Duodenal mucosa (tissue), 2 donors: ENCODE data around the gene SOD3.

Source experiments
- H3K27ac ChIP-seq: one replicate; pipeline ENCODE4 v1.7.0; 2013; ENCODE audit warnings: low read depth, low read length
- H3K27me3 ChIP-seq, 2 donors: one replicate each; pipeline ENCODE4 v1.7.0; 2013; ENCODE audit warnings: low read length in 2 of 2, control low read depth in 1 of 2; ENCODE audit not compliant: insufficient read depth in 2 of 2, control insufficient read depth in 1 of 2
- H3K36me3 ChIP-seq, 2 donors: one replicate each; pipeline ENCODE4 v1.7.0; 2013; ENCODE audit warnings: low read length in 2 of 2, control low read depth in 1 of 2; ENCODE audit not compliant: insufficient read depth in 2 of 2, control insufficient read depth in 1 of 2
- H3K4me1 ChIP-seq, 2 donors: one replicate each; pipeline ENCODE4 v1.7.0; 2013; ENCODE audit warnings: low read length in 2 of 2, control low read depth in 1 of 2; ENCODE audit not compliant: insufficient read depth in 2 of 2, control insufficient read depth in 1 of 2
- H3K4me3 ChIP-seq, 2 donors: one replicate each; pipeline ENCODE4 v1.7.0; 2013; ENCODE audit warnings: low read length in 2 of 2, low read depth in 1 of 2
- H3K9ac ChIP-seq, 2 donors: one replicate each; pipeline ENCODE4 v1.7.0; 2013; ENCODE audit warnings: low read length in 2 of 2, low read depth in 1 of 2
- H3K9me3 ChIP-seq, 2 donors: one replicate each; pipeline ENCODE4 v1.7.0; 2013; ENCODE audit warnings: low read length in 2 of 2, control low read depth in 1 of 2; ENCODE audit not compliant: control insufficient read depth in 1 of 2

The SOD3 gene

GRCh38 chr4:24794916-24795665 lies at the start of gene SOD3:
TSS of gene SOD3 (plus strand) at chr4:24795573. CDS start at chr4:24799522, 3,949 bp downstream.
- peak within 1 kb of the TSS; percentile 41 for H3K27ac ChIP-seq
- H3K36me3 ChIP-seq: no peaks in the 10 kb centered on the region
- H3K4me3 ChIP-seq: peak within 1 kb of the TSS; percentile 18 to 41
- peaks cover 0 to 5% of the 10 kb centered on the region in 2 donors for H3K4me1 ChIP-seq
- peaks cover 14 to 19% of the 10 kb centered on the region in 2 donors for H3K27me3 ChIP-seq
- H3K9ac ChIP-seq: peak within 1 kb of the TSS in 1 of 2 donors; percentile 13
- no peaks in the 10 kb centered on the region for H3K9me3 ChIP-seq

GRCh38 chr4:24747234-24747975 lies 48.0 kb upstream of the SOD3 start:
- no peaks in the 10 kb centered on the region for H3K36me3 ChIP-seq
- no peaks in the 10 kb centered on the region for H3K4me1 ChIP-seq
- no peak overlapping the region for H3K4me3 ChIP-seq
- H3K27me3 ChIP-seq: no peaks in the 10 kb centered on the region
- H3K27ac ChIP-seq: no peak overlapping the region
- no peaks in the 10 kb centered on the region for H3K9me3 ChIP-seq
- no peak overlapping the region for H3K9ac ChIP-seq

DNA sequence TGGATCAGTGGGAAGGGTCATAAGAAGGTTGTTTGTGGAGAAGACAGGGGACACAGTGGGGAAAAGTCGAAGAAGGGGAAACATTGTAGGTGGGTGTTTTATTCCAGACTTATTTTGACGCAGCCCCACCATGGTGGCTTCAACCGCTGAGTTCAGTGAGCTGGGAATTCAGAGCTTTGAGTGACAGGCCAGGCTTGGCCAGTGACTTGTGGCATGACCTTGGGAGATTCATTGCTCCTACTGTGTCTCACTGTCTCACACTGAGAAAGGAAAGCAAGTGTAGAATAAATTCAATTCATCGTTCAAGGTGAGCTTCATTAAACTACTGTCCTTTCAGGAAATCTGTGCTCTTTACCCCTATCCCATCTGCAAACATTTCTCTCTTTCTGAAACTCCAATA lies 47.4 kb upstream of the SOD3 start:
- no peaks in the 10 kb centered on the region for H3K36me3 ChIP-seq
- no peak overlapping the region for H3K27ac ChIP-seq
- H3K4me3 ChIP-seq: no peak overlapping the region
- H3K4me1 ChIP-seq: no peaks in the 10 kb centered on the region
- H3K9ac ChIP-seq: no peak overlapping the region
- H3K9me3 ChIP-seq: no peaks in the 10 kb centered on the region
- H3K27me3 ChIP-seq: no peaks in the 10 kb centered on the region

DNA sequence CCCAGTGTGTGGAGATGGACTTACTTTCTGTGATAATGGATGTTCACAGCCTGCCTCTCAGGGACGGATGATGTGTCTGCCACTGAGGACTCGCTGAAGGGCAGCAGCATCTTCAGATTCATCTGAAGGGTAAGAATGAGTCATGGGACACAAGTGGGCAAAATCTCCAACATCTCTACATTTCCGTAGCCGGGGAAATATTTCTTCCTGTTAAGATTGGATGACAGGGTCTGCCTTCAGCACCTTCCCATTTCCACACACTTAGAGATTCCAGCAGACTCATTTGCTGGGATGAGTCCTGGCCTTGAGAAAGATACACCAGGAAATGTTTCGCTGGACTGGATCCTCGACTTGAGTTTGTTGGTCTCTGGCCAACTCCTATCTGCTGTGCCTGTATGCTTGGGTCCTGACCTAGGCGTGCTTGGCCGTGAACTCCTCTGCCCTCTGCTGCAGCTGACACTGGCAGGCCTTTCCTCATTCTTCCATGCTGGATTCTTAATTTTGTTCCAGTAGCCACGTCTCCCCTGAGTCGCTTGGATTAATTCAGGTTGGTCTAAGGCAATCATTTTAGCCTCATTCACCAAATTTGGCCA lies 46.5 kb upstream of the SOD3 start:
- no peaks in the 10 kb centered on the region for H3K9me3 ChIP-seq
- H3K27ac ChIP-seq: no peak overlapping the region
- H3K36me3 ChIP-seq: no peaks in the 10 kb centered on the region
- no peaks in the 10 kb centered on the region for H3K4me1 ChIP-seq
- no peak overlapping the region for H3K4me3 ChIP-seq
- no peaks in the 10 kb centered on the region for H3K27me3 ChIP-seq
- H3K9ac ChIP-seq: no peak overlapping the region

GRCh38 chr4:24750106-24750505 lies 45.3 kb upstream of the SOD3 start:
- Histone ChIP-seq H3K36me3 (no peaks in the 10 kb centered on the region), H3K9ac (no peak overlapping the region), H3K9me3 (no peaks in the 10 kb centered on the region), H3K27me3 (no peaks in the 10 kb centered on the region), H3K4me1 (no peaks in the 10 kb centered on the region), H3K27ac (no peak overlapping the region), H3K4me3 (no peak overlapping the region)

GRCh38 chr4:24751926-24752539 lies 43.3 kb upstream of the SOD3 start:
- Histone ChIP-seq H3K4me1 (no peaks in the 10 kb centered on the region), H3K9ac (no peak overlapping the region), H3K9me3 (peaks cover 0 to 7% of the 10 kb centered on the region in 2 donors), H3K4me3 (no peak overlapping the region), H3K27me3 (no peaks in the 10 kb centered on the region), H3K36me3 (no peaks in the 10 kb centered on the region), H3K27ac (no peak overlapping the region)

DNA sequence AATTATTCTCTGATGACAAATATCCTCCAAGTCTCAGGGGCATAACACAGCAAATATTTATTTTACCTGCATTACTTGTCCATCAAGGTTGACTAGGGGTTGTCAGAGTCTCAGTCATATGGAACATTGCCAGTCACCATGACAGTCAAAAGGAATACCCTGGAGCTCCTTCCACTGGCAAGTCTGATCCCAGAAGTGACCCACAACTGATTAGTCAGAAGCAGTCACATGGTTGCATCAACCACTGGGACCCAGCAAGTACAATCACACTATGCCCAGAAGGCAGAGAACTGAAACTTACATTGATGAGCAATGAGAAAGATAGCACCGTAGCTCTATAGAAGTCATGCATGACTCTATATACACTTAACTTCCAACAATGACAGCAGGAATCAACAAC lies 41.9 kb upstream of the SOD3 start:
- Histone ChIP-seq H3K4me1 (no peaks in the 10 kb centered on the region), H3K9me3 (peaks cover 0 to 13% of the 10 kb centered on the region in 2 donors), H3K4me3 (no peak overlapping the region), H3K9ac (no peak overlapping the region), H3K27ac (no peak overlapping the region), H3K36me3 (no peaks in the 10 kb centered on the region), H3K27me3 (no peaks in the 10 kb centered on the region)

- Histone ChIP-seq H3K27ac (no peak overlapping the region), H3K36me3 (no peaks in the 10 kb centered on the region), H3K9ac (no peak overlapping the region), H3K27me3 (no peaks in the 10 kb centered on the region), H3K9me3 (peaks cover 0 to 13% of the 10 kb centered on the region in 2 donors), H3K4me3 (no peak overlapping the region), H3K4me1 (no peaks in the 10 kb centered on the region)
These were observed 40.8 kb upstream of the SOD3 start for GRCh38 chr4:24754571-24754970.

GRCh38 chr4:24763631-24764297 lies 31.6 kb upstream of the SOD3 start:
- Histone ChIP-seq H3K4me1 (no peaks in the 10 kb centered on the region), H3K4me3 (no peak overlapping the region), H3K27me3 (no peaks in the 10 kb centered on the region), H3K27ac (no peak overlapping the region), H3K36me3 (no peaks in the 10 kb centered on the region), H3K9me3 (no peaks in the 10 kb centered on the region), H3K9ac (no peak overlapping the region)
